H9 (cell line): ENCODE results near the gene PDE3A. TPM values are rescaled to one million over a fixed set of nuclear protein-coding genes. Genes with fewer than 3 reads are reported as not detected.

Source experiments
- DNase-seq: peaks from one replicate; pipeline ENCODE4 v3.0.0-alpha.2; 2017
- H2AFZ ChIP-seq: one replicate; pipeline ENCODE4 v1.6.1; 2013; ENCODE audit warnings: mild to moderate bottlenecking, low read length, control low read depth, moderate library complexity
- H2AK5ac ChIP-seq: 2 replicates; pipeline ENCODE4 v1.6.1; 2013; ENCODE audit warnings: low read length, control low read depth, mixed read lengths; ENCODE audit not compliant: insufficient read length
- H2BK120ac ChIP-seq: one replicate; pipeline ENCODE4 v1.6.1; 2013; ENCODE audit warnings: low read depth, mild to moderate bottlenecking, low read length, control low read depth, inconsistent platforms; ENCODE audit not compliant: poor library complexity, severe bottlenecking
- H2BK12ac ChIP-seq: 2 replicates; pipeline ENCODE4 v1.6.1; 2013; ENCODE audit warnings: low read length, control low read depth, mixed read lengths, low read depth; ENCODE audit not compliant: insufficient read length
- H2BK15ac ChIP-seq: 2 replicates; pipeline ENCODE4 v1.6.1; 2013; ENCODE audit warnings: low read depth, low read length, control low read depth
- H2BK20ac ChIP-seq: one replicate; pipeline ENCODE4 v1.6.1; 2013; ENCODE audit warnings: low read depth, mild to moderate bottlenecking, low read length, control low read depth, inconsistent platforms; ENCODE audit not compliant: poor library complexity, severe bottlenecking
- H2BK5ac ChIP-seq: 2 replicates; pipeline ENCODE4 v1.6.1; 2013; ENCODE audit warnings: low read length, control low read depth, mixed read lengths; ENCODE audit not compliant: insufficient read length
- H3K14ac ChIP-seq: 2 replicates; pipeline ENCODE4 v1.6.1; 2013; ENCODE audit warnings: low read length, control low read depth; ENCODE audit not compliant: insufficient read depth
- H3K18ac ChIP-seq: 2 replicates; pipeline ENCODE4 v1.6.1; 2013; ENCODE audit warnings: low read depth, mild to moderate bottlenecking, mixed read lengths, low read length, control low read depth; ENCODE audit not compliant: insufficient read length
- H3K23ac ChIP-seq: 2 replicates; pipeline ENCODE4 v1.6.1; 2013; ENCODE audit warnings: low read length, control low read depth, mixed read lengths, low read depth; ENCODE audit not compliant: insufficient read length
- H3K23me2 ChIP-seq: 2 replicates; pipeline ENCODE4 v1.6.1; 2013; ENCODE audit warnings: low read depth, mild to moderate bottlenecking, mixed read lengths, low read length, control low read depth; ENCODE audit not compliant: insufficient read length, poor library complexity, severe bottlenecking
- H3K27ac ChIP-seq: 2 replicates; pipeline ENCODE4 v1.5.1; 2013; ENCODE audit warnings: low read length, control low read depth, mixed read lengths, low read depth; ENCODE audit not compliant: insufficient read length
- H3K27me3 ChIP-seq: 2 replicates; pipeline ENCODE4 v1.6.1; 2013; ENCODE audit warnings: low read length, control low read depth, inconsistent platforms; ENCODE audit not compliant: insufficient read depth
- H3K4ac ChIP-seq: 2 replicates; pipeline ENCODE4 v1.6.1; 2013; ENCODE audit warnings: low read depth, mild to moderate bottlenecking, control low read depth, inconsistent platforms, low read length, moderate library complexity
- H3K4me1 ChIP-seq: 2 replicates; pipeline ENCODE4 v1.6.1; 2013; ENCODE audit warnings: low read length, control low read depth, inconsistent platforms; ENCODE audit not compliant: insufficient read depth
- H3K4me2 ChIP-seq: 2 replicates; pipeline ENCODE4 v1.6.1; 2013; ENCODE audit warnings: low read length, control low read depth, mixed read lengths; ENCODE audit not compliant: insufficient read length, insufficient read depth
- H3K56ac ChIP-seq: 2 replicates; pipeline ENCODE4 v1.6.1; 2013; ENCODE audit warnings: low read depth, mild to moderate bottlenecking, mixed read lengths, low read length, control low read depth; ENCODE audit not compliant: insufficient read length
- H3K79me1 ChIP-seq: 2 replicates; pipeline ENCODE4 v1.6.1; 2013; ENCODE audit warnings: low read depth, mild to moderate bottlenecking, moderate library complexity, low read length, control low read depth, inconsistent platforms; ENCODE audit not compliant: insufficient read depth, poor library complexity, severe bottlenecking
- H3K79me2 ChIP-seq: 2 replicates; pipeline ENCODE4 v1.6.1; 2013; ENCODE audit warnings: low read length, control low read depth, inconsistent platforms; ENCODE audit not compliant: insufficient read depth
- H3K9ac ChIP-seq: 2 replicates; pipeline ENCODE4 v1.6.1; 2013; ENCODE audit warnings: low read length, control low read depth, mixed read lengths; ENCODE audit not compliant: insufficient read length; ENCODE audit errors: extremely low read depth
- H3K9me3 ChIP-seq: one replicate; pipeline ENCODE4 v1.6.1; 2013; ENCODE audit warnings: low read depth, low read length, inconsistent platforms; ENCODE audit not compliant: control insufficient read depth
- H3T11ph ChIP-seq: one replicate; pipeline ENCODE4 v1.6.1; 2013; ENCODE audit warnings: mild to moderate bottlenecking, low read length, control low read depth, inconsistent platforms
- H4K20me1 ChIP-seq: one replicate; pipeline ENCODE4 v1.6.1; 2013; ENCODE audit not compliant: control insufficient read depth, insufficient read length, insufficient read depth
- H4K5ac ChIP-seq: 2 replicates; pipeline ENCODE4 v1.6.1; 2013; ENCODE audit warnings: low read depth, mild to moderate bottlenecking, mixed read lengths, low read length, control low read depth; ENCODE audit not compliant: insufficient read length
- H4K8ac ChIP-seq: replicated peaks from 2 replicates; pipeline ENCODE4 v1.6.1; 2013; ENCODE audit warnings: low read length, control low read depth, mixed read lengths, low read depth; ENCODE audit not compliant: insufficient read length
- H4K91ac ChIP-seq: 2 replicates; pipeline ENCODE4 v1.6.1; 2013; ENCODE audit warnings: low read depth, mild to moderate bottlenecking, moderate library complexity, mixed read lengths, low read length, control low read depth; ENCODE audit not compliant: insufficient read length
- H3K27ac Mint-ChIP-seq, 3 experiments: 2 replicates in 2 of 3; 3 replicates in 1 of 3; pipeline ENCODE4 v1.8.0; 2020 to 2021; ENCODE audit warnings: mixed read lengths in 3 of 3, mild to moderate bottlenecking in 1 of 3, moderate library complexity in 1 of 3
- H3K27me3 Mint-ChIP-seq: 2 replicates; pipeline ENCODE4 v1.8.0; 2021; ENCODE audit warnings: low read depth, mild to moderate bottlenecking, moderate library complexity, mixed read lengths
- H3K36me3 Mint-ChIP-seq, 3 experiments: 2 replicates in 2 of 3; 3 replicates in 1 of 3; pipeline ENCODE4 v1.8.0; 2020 to 2021; ENCODE audit warnings: low read depth in 3 of 3, mixed read lengths in 3 of 3; ENCODE audit not compliant: insufficient read depth in 1 of 3
- H3K4me1 Mint-ChIP-seq, 2 experiments: 2 replicates each; pipeline ENCODE4 v1.8.0; 2020; ENCODE audit warnings: mixed read lengths in 2 of 2
- H3K4me3 Mint-ChIP-seq, 2 experiments: 2 replicates in 1 of 2; 3 replicates in 1 of 2; pipeline ENCODE4 v1.8.0; 2020 to 2021; ENCODE audit warnings: mild to moderate bottlenecking in 2 of 2, mixed read lengths in 2 of 2, moderate library complexity in 1 of 2
- H3K9me3 Mint-ChIP-seq, 2 experiments: 2 replicates in 1 of 2; 3 replicates in 1 of 2; pipeline ENCODE4 v1.8.0; 2020; ENCODE audit warnings: mild to moderate bottlenecking in 2 of 2, mixed read lengths in 2 of 2, moderate library complexity in 1 of 2
- WGBS: extraction: QIAGEN DNeasy Blood & Tissue Kit; methylation state at CpG from one replicate; pipeline ENCODE4 v1.1.7; 2013; ENCODE audit warnings: missing lambda C conversion rate, low lambda C conversion rate, mixed read lengths; ENCODE audit not compliant: insufficient read length; ENCODE audit errors: extremely low coverage; 5-methylcytosine and 5-hydroxymethylcytosine counted together
- total RNA-seq: library from RNA; stranded (reverse); gene quantifications from 2 replicates; pipeline ENCODE4 v1.2.1, GENCODE V29; 2021
- TF ChIP-seq, protein P1 (sequence below): fragments of 200-600 bp; sonication (generic); conservative IDR thresholded peaks from 3 replicates; pipeline ENCODE4 v1.8.0; 2021; ENCODE audit warnings: antibody characterized with exemption, mild to moderate bottlenecking

Gene PDE3A
- total RNA-seq, 1 experiment from 2014 or later = 3.0 TPM

DNA sequence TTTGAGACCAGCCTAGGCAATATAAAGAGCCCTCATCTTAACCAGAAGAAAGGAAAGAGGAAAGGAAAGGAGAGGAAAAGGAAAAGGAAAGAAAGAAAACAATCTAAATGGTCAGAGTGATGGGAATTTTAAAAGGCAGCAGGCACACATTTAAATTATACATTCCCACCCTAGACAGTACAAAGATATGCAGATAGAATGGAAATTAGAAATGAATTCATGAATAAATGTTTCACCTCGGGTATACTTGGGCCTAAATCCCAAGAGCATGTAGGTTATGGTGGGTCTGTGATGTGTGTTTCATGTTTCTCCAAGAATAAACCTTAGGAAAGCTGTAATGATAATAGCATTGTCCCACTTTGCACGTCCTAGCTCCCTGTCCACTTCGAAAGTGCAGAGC, 222.2 kb downstream of the PDE3A start:
- Mint-ChIP-seq H3K27ac (peak overlapping the region in 1 of 3 experiments; percentile 9; a peak in 1 of 7 replicates), H3K4me3 (no peak overlapping the region), H3K36me3 (no peaks in the 10 kb centered on the region; a peak in 1 of 7 replicates), H3K9me3 (no peaks in the 10 kb centered on the region), H3K27me3 (no peaks in the 10 kb centered on the region), H3K4me1 (peaks cover 10 to 17% of the 10 kb centered on the region in 2 experiments)
- TF ChIP-seq, protein P1, sequence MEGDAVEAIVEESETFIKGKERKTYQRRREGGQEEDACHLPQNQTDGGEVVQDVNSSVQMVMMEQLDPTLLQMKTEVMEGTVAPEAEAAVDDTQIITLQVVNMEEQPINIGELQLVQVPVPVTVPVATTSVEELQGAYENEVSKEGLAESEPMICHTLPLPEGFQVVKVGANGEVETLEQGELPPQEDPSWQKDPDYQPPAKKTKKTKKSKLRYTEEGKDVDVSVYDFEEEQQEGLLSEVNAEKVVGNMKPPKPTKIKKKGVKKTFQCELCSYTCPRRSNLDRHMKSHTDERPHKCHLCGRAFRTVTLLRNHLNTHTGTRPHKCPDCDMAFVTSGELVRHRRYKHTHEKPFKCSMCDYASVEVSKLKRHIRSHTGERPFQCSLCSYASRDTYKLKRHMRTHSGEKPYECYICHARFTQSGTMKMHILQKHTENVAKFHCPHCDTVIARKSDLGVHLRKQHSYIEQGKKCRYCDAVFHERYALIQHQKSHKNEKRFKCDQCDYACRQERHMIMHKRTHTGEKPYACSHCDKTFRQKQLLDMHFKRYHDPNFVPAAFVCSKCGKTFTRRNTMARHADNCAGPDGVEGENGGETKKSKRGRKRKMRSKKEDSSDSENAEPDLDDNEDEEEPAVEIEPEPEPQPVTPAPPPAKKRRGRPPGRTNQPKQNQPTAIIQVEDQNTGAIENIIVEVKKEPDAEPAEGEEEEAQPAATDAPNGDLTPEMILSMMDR = no peak
- DNase-seq = no peak
- Histone ChIP-seq H3K4me2 (no peak overlapping the region), H2BK15ac (no peak overlapping the region), H3K9ac (no peak overlapping the region), H4K5ac (no peak overlapping the region), H2AFZ (no peak overlapping the region), H3K27ac (no peak overlapping the region), H3K9me3 (no peaks in the 10 kb centered on the region), H2AK5ac (no peak overlapping the region), H4K8ac (no peak overlapping the region), H3K18ac (no peak overlapping the region), H3K23ac (no peak overlapping the region), H4K91ac (no peak overlapping the region), H3K79me2 (no peaks in the 10 kb centered on the region), H3K4me1 (no peaks in the 10 kb centered on the region), H3K4ac (no peak overlapping the region), H4K20me1 (no peaks in the 10 kb centered on the region), H2BK120ac (no peak overlapping the region), H3K56ac (no peak overlapping the region), H3K23me2 (no peaks in the 10 kb centered on the region), H3K27me3 (no peaks in the 10 kb centered on the region), H2BK12ac (no peak overlapping the region), H2BK20ac (no peak overlapping the region), H2BK5ac (no peak overlapping the region), H3T11ph (no peak overlapping the region), H3K14ac (no peak overlapping the region), H3K79me1 (no peaks in the 10 kb centered on the region)
- no CpG with 5 or more reads among the region's 3 CpGs for WGBS
